ENCODE measurements around the gene CHST3.
A peak's percentile ranks its signal among the peaks of the same experiment; 100 is the strongest.
"Not testable (repeated sequence)": the region's sequence is repeated elsewhere in the genome, so short reads cannot be mapped to it uniquely, and the experiment has no call there.

Gene CHST3

DNA sequence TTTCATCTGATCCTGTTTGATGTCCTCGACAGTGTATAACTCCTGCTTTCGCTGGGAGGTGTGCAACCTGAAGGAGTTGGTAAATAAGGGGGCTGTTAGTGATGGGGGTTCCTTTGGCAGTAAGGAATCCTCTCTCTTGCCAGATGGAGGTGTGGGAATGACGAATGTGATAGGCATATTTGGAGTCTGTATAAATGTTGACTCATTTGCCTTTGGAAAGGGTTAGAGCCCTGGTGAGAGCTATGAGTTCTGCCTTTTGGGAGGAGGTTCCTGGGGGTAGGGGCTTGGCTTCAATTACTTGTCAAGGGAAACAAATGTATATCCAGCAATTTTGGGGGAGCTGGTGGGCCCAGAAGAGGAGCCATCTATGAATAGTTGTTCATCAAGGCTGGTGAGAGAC, 11.4 kb upstream of the CHST3 start:
- DNase-seq: no peak

DNA sequence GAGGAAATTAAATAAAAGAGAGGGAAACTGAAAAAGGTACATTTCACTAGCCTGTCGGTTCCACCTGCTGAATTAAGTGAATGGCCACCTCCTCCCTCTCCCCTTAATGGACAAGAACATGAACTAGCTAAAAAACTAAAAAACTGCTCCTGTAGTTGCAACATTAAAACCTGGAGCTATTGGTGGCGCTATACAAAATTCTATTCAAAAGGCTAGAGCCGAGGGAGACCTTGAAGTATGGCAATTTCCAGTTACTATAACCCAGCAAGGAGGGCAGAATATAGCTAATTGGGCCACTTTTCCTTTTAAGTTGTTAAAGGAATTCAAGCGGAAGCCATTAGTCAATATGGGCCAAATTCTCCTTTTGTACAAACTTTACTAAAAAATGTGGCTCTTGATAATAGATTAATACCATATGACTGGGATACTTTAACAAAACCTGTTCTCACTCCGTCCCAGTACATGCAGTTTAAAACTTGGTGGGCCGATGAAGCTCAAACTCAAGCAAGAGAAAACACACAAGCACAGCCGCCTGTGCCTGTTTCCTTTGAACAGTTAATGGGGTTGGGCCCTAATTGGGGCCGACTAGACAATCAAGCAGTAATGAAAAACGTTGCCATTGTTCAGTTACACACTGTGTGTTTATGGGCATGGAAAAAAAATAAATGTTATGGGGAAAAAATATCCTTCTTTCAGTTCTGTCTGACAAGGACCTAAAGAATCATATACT, 6.5 kb upstream of the CHST3 start:
- no peak for DNase-seq

DNA sequence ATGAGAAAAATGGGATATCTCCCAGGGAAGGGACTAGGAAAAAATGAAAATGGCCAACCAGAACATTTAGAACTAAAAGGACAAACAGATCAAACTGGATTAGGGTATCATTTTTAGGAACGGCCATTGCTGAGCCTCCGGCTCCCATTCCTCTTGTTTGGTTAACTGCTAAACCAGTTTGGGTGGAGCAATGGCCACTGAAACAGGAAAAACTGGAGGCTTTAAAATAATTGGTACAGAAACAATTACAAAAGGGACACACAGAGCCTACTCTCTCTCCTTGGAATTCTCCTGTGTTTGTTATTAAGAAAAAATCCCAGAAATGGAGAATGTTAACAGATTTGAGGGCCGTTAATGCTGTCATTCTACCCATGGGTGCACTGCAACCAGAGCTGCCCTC, 4.7 kb upstream of the CHST3 start:
- DNase-seq: no peak

DNA sequence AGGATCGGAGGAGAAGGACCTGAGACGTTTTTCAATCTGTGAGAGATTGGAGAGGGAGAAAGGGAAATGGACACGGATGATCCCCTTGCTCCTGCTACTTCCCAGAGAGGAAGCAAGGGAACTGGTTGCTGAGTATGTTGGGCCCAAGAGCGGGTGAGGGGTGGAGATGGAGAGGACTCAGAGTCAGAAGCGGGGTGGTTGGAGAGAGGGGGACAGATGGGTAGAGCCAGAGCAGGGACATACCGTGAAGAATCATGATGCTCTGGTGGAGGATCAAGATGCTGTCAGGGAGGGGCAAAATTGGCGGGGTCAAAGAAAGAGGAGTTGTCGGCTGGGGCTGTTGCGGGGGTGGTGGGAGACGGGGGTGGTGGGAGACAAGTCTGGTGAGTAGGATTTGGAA, 2.4 kb upstream of the CHST3 start:
- no peak for DNase-seq

DNA sequence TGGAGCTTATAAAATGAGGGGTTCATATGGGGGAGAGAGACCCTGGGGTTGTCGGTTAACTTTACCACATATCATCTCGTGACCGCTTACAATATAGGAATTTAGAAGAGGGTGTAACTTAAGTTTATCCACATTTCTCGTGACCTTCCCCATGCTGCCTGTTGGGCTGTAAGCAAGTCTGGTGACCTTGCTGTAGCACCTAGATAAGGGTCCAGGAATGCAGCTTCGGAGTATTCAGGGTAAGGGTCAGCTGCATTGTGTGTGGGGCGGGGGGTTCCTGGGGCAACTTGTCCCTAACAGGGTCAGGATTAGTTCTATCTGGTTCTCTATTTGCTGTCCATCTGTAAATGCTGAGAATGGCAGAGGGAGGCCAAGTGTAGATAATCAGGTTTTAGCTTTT, 1.3 kb upstream of the CHST3 start:
- no peak for DNase-seq

- no peak for DNase-seq
Observed at GRCh38 chr10:71963351-71964097, 671 bp upstream of the CHST3 start.

- DNase-seq: peak; percentile 74
Observed at GRCh38 chr10:71964743-71965515, 734 bp downstream of the CHST3 start.

GRCh38 chr10:71965623-71966022, 1.4 kb downstream of the CHST3 start:
- no peak for DNase-seq

DNA sequence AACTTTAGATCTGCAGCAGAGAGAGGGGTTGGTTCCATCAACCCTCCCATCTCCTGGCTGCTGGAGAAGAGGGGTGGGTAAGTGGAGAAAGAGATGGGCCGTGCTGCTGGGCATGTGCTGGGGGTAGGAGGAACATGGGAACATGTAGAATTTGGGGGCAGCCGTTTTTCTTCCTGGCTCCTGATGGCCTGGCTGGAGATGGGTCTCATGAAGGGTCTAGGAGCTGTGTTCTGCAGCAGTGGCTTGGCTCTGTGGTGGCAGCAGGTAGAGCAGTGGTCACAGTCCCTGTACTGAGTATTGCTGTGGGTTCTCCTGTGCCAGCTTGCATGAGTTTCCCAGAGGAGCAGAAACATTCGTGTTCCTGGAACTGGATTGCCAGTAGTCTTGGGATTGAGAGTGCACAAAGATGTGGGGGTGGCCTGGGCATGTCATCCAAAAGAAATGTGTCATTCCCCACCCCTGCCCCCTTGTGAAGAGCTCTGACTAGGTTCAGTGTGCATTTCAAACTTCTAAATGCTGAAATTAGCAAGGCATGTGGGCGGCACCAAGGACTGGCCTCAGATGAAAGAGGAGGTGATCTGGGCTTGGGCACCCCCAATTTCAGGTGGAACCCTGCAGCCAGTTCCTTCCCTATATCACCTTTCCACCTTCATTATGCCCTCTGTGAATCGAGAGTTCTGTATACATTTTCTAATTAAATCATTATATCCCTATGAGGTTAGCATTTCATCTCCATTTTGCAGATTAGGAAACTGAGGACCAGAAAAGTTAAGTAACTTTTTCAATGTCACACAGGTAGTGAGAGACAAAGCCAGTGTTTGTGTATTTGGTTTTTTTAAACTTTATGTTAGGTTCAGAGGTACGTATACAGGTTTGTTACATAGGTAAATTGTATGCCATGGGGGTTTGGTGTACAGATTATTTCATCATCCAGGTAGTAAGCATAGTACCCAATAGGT, 2.1 kb downstream of the CHST3 start:
- peak; percentile 22 for DNase-seq

GRCh38 chr10:71967958-71968357, 3.8 kb downstream of the CHST3 start:
- not testable (repeated sequence) for DNase-seq

- DNase-seq: no peak
Observed at GRCh38 chr10:71968553-71969474, 4.6 kb downstream of the CHST3 start.

- no peak for DNase-seq
Observed at GRCh38 chr10:71969929-71970328, 5.7 kb downstream of the CHST3 start.

- peak; percentile 22 for DNase-seq
Observed at GRCh38 chr10:71970331-71970730, 6.1 kb downstream of the CHST3 start.

DNA sequence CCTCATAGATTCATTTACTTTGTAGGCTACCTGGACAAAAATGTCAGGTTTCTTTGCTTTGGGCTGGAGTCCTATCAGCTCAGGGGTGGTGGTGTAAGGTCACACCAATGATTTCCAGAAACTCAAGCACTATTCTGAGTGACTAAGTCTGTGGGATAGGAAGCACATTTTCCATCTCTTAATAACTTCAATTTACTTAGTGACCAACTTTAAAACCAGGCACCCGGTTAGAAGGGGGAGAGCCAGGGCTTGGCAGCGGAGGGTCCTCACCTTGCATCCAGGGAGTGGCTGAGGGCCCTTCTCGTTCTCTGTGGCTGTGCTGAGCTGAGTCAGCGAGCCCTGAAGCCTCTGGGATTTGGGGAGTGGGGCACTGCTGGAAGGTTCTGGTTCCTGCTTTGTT, 6.7 kb downstream of the CHST3 start:
- no peak for DNase-seq

GRCh38 chr10:71971311-71971731, 7.1 kb downstream of the CHST3 start:
- no peak for DNase-seq

GRCh38 chr10:71971769-71972555, 7.8 kb downstream of the CHST3 start:
- DNase-seq: no peak

GRCh38 chr10:71972746-71973695, 8.8 kb downstream of the CHST3 start:
- DNase-seq: no peak

GRCh38 chr10:71973777-71974488, 9.7 kb downstream of the CHST3 start:
- no peak for DNase-seq

Measured in activated CD4-positive, alpha-beta T cell treated with anti-CD3 and anti-CD28 coated beads for 48 hours (primary cell).